Measurements from ENCODE around the gene ADCY4. TPM values are rescaled to one million over a fixed set of nuclear protein-coding genes. Genes with fewer than 3 reads are reported as not detected.
A peak's percentile ranks its signal among the peaks of the same experiment; 100 is the strongest.

Gene ADCY4
- total and polyA plus RNA-seq, 2 of the 13 experiments (the other 11 are each of a cell fraction or from before 2014, with no cell fraction given), result 0.03 TPM; not detected in 1

DNA sequence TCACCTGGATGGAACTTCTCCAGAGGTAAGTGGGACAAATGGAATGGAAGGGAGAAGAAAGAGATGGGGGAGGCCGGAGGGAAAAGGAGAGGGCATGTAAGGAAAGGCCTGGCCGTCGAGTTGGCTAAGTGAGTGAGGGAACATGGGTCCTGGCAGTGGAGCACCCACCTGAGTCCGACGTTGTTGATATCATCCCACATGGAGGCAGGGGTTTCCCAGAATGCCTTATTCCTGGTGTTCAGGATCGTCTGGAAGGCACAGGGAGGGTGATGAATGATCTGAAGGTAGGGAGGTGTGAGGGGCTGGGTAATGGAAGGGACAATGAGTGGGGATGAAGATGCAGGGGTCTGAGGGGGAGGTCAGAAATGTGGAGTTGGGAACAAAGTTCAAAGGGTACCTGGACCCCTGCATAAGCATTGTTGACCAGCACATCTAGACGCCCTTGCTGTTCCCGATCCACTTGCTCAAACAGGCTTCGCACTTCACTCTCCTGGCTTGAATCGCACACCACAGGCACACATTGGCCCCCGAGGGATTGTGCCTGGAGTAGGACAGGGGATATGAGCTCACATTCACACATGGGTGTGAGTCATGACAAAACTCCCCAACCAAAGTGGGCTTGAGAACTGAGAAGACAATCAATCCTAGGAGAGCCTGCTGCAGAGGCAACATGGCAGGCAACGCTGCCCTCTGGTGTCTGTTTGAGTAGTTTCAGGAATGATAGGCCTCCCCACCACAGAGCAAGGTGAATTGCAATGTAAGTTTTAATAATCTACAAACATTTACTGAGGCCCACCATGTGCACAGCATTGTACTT lies 38.3 kb downstream of the ADCY4 start (continued):
- TF ChIP-seq, protein P1, sequence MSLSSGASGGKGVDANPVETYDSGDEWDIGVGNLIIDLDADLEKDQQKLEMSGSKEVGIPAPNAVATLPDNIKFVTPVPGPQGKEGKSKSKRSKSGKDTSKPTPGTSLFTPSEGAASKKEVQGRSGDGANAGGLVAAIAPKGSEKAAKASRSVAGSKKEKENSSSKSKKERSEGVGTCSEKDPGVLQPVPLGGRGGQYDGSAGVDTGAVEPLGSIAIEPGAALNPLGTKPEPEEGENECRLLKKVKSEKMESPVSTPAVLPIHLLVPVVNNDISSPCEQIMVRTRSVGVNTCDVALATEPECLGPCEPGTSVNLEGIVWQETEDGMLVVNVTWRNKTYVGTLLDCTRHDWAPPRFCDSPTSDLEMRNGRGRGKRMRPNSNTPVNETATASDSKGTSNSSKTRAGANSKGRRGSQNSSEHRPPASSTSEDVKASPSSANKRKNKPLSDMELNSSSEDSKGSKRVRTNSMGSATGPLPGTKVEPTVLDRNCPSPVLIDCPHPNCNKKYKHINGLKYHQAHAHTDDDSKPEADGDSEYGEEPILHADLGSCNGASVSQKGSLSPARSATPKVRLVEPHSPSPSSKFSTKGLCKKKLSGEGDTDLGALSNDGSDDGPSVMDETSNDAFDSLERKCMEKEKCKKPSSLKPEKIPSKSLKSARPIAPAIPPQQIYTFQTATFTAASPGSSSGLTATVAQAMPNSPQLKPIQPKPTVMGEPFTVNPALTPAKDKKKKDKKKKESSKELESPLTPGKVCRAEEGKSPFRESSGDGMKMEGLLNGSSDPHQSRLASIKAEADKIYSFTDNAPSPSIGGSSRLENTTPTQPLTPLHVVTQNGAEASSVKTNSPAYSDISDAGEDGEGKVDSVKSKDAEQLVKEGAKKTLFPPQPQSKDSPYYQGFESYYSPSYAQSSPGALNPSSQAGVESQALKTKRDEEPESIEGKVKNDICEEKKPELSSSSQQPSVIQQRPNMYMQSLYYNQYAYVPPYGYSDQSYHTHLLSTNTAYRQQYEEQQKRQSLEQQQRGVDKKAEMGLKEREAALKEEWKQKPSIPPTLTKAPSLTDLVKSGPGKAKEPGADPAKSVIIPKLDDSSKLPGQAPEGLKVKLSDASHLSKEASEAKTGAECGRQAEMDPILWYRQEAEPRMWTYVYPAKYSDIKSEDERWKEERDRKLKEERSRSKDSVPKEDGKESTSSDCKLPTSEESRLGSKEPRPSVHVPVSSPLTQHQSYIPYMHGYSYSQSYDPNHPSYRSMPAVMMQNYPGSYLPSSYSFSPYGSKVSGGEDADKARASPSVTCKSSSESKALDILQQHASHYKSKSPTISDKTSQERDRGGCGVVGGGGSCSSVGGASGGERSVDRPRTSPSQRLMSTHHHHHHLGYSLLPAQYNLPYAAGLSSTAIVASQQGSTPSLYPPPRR (CRISPR knock-in tag; IDR thresholded peaks at IDR 0.05; ENCODE audit: borderline replicate concordance), result no peak
- TF ChIP-seq ZBTB38 (CRISPR knock-in tag; IDR thresholded peaks at IDR 0.05), result 0 out of 2 replicates have a peak, but pooled peaks have one; percentile 61
- TF ChIP-seq SIN3B (IDR thresholded peaks at IDR 0.05; ENCODE audit: low read length), result no peak
- TF ChIP-seq ZNF564 (CRISPR knock-in tag; IDR thresholded peaks at IDR 0.05), result no peak
- peak; percentile 65; the same call in 1 of the 2 replicates for TF ChIP-seq MXD4 (CRISPR knock-in tag; IDR thresholded peaks at IDR 0.05)
- TF ChIP-seq, protein P2, sequence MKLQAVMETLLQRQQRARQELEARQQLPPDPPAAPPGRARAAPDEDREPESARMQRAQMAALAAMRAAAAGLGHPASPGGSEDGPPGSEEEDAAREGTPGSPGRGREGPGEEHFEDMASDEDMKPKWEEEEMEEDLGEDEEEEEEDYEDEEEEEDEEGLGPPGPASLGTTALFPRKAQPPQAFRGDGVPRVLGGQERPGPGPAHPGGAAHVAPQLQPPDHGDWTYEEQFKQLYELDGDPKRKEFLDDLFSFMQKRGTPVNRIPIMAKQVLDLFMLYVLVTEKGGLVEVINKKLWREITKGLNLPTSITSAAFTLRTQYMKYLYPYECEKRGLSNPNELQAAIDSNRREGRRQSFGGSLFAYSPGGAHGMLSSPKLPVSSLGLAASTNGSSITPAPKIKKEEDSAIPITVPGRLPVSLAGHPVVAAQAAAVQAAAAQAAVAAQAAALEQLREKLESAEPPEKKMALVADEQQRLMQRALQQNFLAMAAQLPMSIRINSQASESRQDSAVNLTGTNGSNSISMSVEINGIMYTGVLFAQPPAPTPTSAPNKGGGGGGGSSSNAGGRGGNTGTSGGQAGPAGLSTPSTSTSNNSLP (IDR thresholded peaks at IDR 0.05; ENCODE audit: low read depth, low read length), result peak; percentile 56; the same call in 1 of the 2 replicates
- peak; percentile 72; the same call in 1 of the 2 replicates for TF ChIP-seq ZBTB20 (CRISPR knock-in tag; IDR thresholded peaks at IDR 0.05; ENCODE audit: borderline replicate concordance, low read depth)
- TF ChIP-seq PAF1 (CRISPR knock-in tag; IDR thresholded peaks at IDR 0.05), result no peak; the same call in 1 of the 2 replicates
- peak; percentile 54; the same call in 1 of the 2 replicates for TF ChIP-seq ZFP91 (CRISPR knock-in tag; IDR thresholded peaks at IDR 0.05; ENCODE audit: borderline replicate concordance)
- TF ChIP-seq MNT (IDR thresholded peaks at IDR 0.05), result no peak
- no peak for TF ChIP-seq MAX (IDR thresholded peaks at IDR 0.05)
- TF ChIP-seq ZNF205 (CRISPR knock-in tag; IDR thresholded peaks at IDR 0.05), result 0 out of 2 replicates have a peak, but pooled peaks have one; percentile 29
- TF ChIP-seq SIX1 (CRISPR knock-in tag; IDR thresholded peaks at IDR 0.05; ENCODE audit: borderline replicate concordance), result no peak
- TF ChIP-seq MIER2 (CRISPR knock-in tag; IDR thresholded peaks at IDR 0.05), result peak; percentile 85
- TF ChIP-seq RFXANK (CRISPR knock-in tag; IDR thresholded peaks at IDR 0.05), result no peak; the same call in 1 of the 2 replicates
- TF ChIP-seq SYNCRIP (IDR thresholded peaks at IDR 0.05; ENCODE audit: insufficient read depth, low read depth, low read length), result no peak
- no peak for TF ChIP-seq LBX2 (CRISPR knock-in tag; IDR thresholded peaks at IDR 0.05; ENCODE audit: borderline replicate concordance)
- TF ChIP-seq BRD4 (CRISPR knock-in tag; IDR thresholded peaks at IDR 0.05), result no peak
- no peak for TF ChIP-seq ZNF136 (CRISPR knock-in tag; IDR thresholded peaks at IDR 0.05; ENCODE audit: low read depth)

Data from HepG2 (cell line).